K562 (cell line): ENCODE data around the gene SEC11A. TPM values are rescaled to one million over a fixed set of nuclear protein-coding genes. Genes with fewer than 3 reads are reported as not detected.

Experiments used
- DMBX1 ChIP-seq: fragments of 250-450 bp; sonication (Bioruptor Pico); IDR thresholded peaks from 2 replicates; pipeline ENCODE4 v1.8.0; 2022; ENCODE audit warnings: inconsistent platforms, mild to moderate bottlenecking, moderate library complexity, borderline replicate concordance
- GABPB2 ChIP-seq: fragments of 250-450 bp; sonication (Bioruptor Pico); conservative IDR thresholded peaks from 2 replicates; pipeline ENCODE4 v1.5.1; 2021; ENCODE audit warnings: mild to moderate bottlenecking
- GATA2 ChIP-seq: sonication (generic); formaldehyde crosslinking; IDR thresholded peaks from 2 replicates; pipeline ENCODE4 v1.4.0; 2020; ENCODE audit warnings: mild to moderate bottlenecking, missing genetic modification reagents
- MYNN ChIP-seq, 2 experiments: sonication (generic); formaldehyde crosslinking in 1 of 2; IDR thresholded peaks; 2 replicates each; pipeline versions ENCODE4 v1.5.0 to v1.6.1; 2016 to 2020; ENCODE audit warnings: antibody characterized with exemption in 1 of 2, missing genetic modification reagents in 1 of 2
- NFE2 ChIP-seq: IDR thresholded peaks from 2 replicates; pipeline ENCODE4 v1.6.1; 2014; ENCODE audit warnings: antibody characterized with exemption, low read depth
- NR1H2 ChIP-seq: sonication (generic); formaldehyde crosslinking; IDR thresholded peaks from 2 replicates; pipeline ENCODE4 v1.4.0; 2020; ENCODE audit warnings: mild to moderate bottlenecking, missing genetic modification reagents
- PHB2 ChIP-seq: fragments of 450-650 bp; IDR thresholded peaks from 2 replicates; pipeline ENCODE4 v1.6.1; 2017; ENCODE audit warnings: low read depth
- SIX5 ChIP-seq, 2 experiments: IDR thresholded peaks; 2 replicates each; pipeline ENCODE4 v1.6.1; 2011; ENCODE audit warnings: low read length in 2 of 2, borderline replicate concordance in 1 of 2, low read depth in 1 of 2, mild to moderate bottlenecking in 1 of 2, moderate library complexity in 1 of 2; ENCODE audit not compliant: insufficient read depth in 1 of 2
- SUPT5H ChIP-seq: fragments of 450-650 bp; IDR thresholded peaks from 2 replicates; pipeline ENCODE4 v1.6.1; 2016
- TAF15 ChIP-seq: fragments of 200-400 bp; formaldehyde crosslinking; IDR thresholded peaks from 2 replicates; pipeline ENCODE4 v1.6.1; 2017; ENCODE audit warnings: mild to moderate bottlenecking, low read depth, low read length, moderate library complexity
- ZNF583 ChIP-seq: fragments of 250-450 bp; sonication (Bioruptor Pico); IDR thresholded peaks from 2 replicates; pipeline ENCODE4 v1.4.0; 2020
- ZNF79 ChIP-seq: fragments of 250-450 bp; sonication (Bioruptor Pico); IDR thresholded peaks from 2 replicates; pipeline ENCODE4 v1.4.0; 2020; ENCODE audit warnings: low read depth, mild to moderate bottlenecking, moderate library complexity
- polyA plus RNA-seq, 8 experiments: library from polyadenylated mRNA; depleted of rRNA in 4 of 8; stranded (reverse) in 5 of 8; unstranded in 3 of 8; fragments of >200 nt; fragmentation: Nextera tagmentation in 2 of 8; fragmentation: Illumina TruSeq in 1 of 8; extraction: Ambion mirVana in 2 of 8; extraction: Trizol in 1 of 8; gene quantifications; 2 replicates each; pipeline versions ENCODE4 v1.2.1 to v1.2.3, GENCODE V29; 2011 to 2014; ENCODE audit warnings: inconsistent platforms in 1 of 8, missing spikeins in 1 of 8
- total RNA-seq, 7 experiments: library from RNA; depleted of rRNA in 6 of 7; stranded (reverse); fragments of >200 nt in 6 of 7; fragmentation: Illumina TruSeq in 2 of 7; extraction: Trizol in 2 of 7; gene quantifications; 2 replicates each; pipeline versions ENCODE4 v1.2.1 to v1.2.3, GENCODE V29; 2011 to 2021; ENCODE audit warnings: low replicate concordance in 1 of 7
- TF ChIP-seq, protein P1 (sequence below): IDR thresholded peaks from 2 replicates; pipeline ENCODE4 v1.6.1; 2014; ENCODE audit warnings: antibody characterized with exemption
- TF ChIP-seq, protein P2 (sequence below): fragments of 450-650 bp; IDR thresholded peaks from 2 replicates; pipeline ENCODE4 v1.6.1; 2017; ENCODE audit warnings: mild to moderate bottlenecking, moderate library complexity
- TF ChIP-seq, protein P3 (sequence below): fragments of 150-350 bp; IDR thresholded peaks from 2 replicates; pipeline ENCODE4 v1.6.1; 2014; ENCODE audit warnings: low read depth, mild to moderate bottlenecking, low read length, borderline replicate concordance
- TF ChIP-seq, protein P4 (sequence below): fragments of 250-450 bp; sonication (Bioruptor Pico); IDR thresholded peaks from 2 replicates; pipeline ENCODE4 v1.8.0; 2021; ENCODE audit warnings: mild to moderate bottlenecking, moderate library complexity
- TF ChIP-seq, protein P5 (sequence below): IDR thresholded peaks from 2 replicates; pipeline ENCODE4 v1.6.1; 2012; ENCODE audit warnings: low read depth, low read length, improper control_type of control experiment, borderline replicate concordance

SEC11A gene
- total and polyA plus RNA-seq, 9 of the 15 experiments (the other 6 are each of a cell fraction or from before 2014, with no cell fraction given) = 175 to 310 (median 229) TPM

DNA sequence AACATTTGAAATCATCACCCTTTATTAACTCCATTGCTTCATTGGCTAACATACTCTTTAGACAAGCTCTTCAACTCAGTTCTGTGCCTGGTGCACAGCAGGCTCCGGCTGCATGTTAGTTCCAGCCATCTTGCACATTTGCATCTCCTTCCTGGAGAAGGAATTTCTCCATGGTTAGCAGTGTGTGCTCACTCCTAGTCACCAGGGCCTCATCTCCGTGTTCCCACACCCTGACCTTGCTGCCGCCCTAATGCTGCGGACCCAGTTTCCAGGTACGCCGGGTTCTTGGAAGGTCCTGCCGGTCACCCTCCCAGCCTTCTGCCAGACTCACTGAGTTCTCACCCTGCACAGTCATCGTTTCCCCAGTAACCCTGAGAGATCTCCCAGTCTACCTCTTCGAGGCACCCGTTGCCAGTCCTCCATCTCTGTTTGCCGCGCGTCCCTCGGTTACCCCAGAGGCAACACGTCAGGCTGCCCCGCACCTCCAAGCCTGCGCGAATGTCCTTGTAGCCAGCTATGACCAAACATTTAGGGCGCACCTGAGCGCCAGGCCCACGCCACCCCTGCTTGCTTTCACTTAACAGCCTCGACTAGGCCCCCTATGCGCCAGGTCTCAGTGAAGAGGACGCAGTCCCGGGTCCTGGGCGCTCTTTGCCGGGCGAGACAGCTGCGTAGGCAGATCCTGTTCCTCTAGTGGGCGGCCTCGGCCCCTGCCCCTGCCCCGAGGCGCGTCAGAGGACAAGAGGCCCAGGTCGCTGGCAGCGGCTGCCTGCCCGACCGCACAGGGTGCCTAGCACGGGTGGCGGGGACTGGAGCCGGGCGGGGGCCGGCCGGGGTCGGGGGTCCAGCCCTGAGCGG, 31.7 kb upstream of the SEC11A start (continued):
- no peak for TF ChIP-seq NR1H2 (CRISPR knock-in tag)
- peak; percentile 64 for TF ChIP-seq SUPT5H
- no peak for TF ChIP-seq SIX5 (IDR thresholded peaks at IDR 0.05; ENCODE audit: borderline replicate concordance in 1 of 2, insufficient read depth in 1 of 2, low read depth in 1 of 2, low read length in 2 of 2)
- no peak for TF ChIP-seq PHB2
- TF ChIP-seq NFE2 = peak; percentile 65
- no peak for TF ChIP-seq GATA2 (CRISPR knock-in tag)
- TF ChIP-seq, protein P1, sequence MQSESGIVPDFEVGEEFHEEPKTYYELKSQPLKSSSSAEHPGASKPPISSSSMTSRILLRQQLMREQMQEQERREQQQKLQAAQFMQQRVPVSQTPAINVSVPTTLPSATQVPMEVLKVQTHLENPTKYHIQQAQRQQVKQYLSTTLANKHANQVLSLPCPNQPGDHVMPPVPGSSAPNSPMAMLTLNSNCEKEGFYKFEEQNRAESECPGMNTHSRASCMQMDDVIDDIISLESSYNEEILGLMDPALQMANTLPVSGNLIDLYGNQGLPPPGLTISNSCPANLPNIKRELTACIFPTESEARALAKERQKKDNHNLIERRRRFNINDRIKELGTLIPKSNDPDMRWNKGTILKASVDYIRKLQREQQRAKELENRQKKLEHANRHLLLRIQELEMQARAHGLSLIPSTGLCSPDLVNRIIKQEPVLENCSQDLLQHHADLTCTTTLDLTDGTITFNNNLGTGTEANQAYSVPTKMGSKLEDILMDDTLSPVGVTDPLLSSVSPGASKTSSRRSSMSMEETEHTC = no peak
- TF ChIP-seq, protein P2, sequence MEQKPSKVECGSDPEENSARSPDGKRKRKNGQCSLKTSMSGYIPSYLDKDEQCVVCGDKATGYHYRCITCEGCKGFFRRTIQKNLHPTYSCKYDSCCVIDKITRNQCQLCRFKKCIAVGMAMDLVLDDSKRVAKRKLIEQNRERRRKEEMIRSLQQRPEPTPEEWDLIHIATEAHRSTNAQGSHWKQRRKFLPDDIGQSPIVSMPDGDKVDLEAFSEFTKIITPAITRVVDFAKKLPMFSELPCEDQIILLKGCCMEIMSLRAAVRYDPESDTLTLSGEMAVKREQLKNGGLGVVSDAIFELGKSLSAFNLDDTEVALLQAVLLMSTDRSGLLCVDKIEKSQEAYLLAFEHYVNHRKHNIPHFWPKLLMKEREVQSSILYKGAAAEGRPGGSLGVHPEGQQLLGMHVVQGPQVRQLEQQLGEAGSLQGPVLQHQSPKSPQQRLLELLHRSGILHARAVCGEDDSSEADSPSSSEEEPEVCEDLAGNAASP = no peak
- TF ChIP-seq, protein P3, sequence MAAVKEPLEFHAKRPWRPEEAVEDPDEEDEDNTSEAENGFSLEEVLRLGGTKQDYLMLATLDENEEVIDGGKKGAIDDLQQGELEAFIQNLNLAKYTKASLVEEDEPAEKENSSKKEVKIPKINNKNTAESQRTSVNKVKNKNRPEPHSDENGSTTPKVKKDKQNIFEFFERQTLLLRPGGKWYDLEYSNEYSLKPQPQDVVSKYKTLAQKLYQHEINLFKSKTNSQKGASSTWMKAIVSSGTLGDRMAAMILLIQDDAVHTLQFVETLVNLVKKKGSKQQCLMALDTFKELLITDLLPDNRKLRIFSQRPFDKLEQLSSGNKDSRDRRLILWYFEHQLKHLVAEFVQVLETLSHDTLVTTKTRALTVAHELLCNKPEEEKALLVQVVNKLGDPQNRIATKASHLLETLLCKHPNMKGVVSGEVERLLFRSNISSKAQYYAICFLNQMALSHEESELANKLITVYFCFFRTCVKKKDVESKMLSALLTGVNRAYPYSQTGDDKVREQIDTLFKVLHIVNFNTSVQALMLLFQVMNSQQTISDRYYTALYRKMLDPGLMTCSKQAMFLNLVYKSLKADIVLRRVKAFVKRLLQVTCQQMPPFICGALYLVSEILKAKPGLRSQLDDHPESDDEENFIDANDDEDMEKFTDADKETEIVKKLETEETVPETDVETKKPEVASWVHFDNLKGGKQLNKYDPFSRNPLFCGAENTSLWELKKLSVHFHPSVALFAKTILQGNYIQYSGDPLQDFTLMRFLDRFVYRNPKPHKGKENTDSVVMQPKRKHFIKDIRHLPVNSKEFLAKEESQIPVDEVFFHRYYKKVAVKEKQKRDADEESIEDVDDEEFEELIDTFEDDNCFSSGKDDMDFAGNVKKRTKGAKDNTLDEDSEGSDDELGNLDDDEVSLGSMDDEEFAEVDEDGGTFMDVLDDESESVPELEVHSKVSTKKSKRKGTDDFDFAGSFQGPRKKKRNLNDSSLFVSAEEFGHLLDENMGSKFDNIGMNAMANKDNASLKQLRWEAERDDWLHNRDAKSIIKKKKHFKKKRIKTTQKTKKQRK = no peak
- no peak for TF ChIP-seq ZNF79
- TF ChIP-seq, protein P4, sequence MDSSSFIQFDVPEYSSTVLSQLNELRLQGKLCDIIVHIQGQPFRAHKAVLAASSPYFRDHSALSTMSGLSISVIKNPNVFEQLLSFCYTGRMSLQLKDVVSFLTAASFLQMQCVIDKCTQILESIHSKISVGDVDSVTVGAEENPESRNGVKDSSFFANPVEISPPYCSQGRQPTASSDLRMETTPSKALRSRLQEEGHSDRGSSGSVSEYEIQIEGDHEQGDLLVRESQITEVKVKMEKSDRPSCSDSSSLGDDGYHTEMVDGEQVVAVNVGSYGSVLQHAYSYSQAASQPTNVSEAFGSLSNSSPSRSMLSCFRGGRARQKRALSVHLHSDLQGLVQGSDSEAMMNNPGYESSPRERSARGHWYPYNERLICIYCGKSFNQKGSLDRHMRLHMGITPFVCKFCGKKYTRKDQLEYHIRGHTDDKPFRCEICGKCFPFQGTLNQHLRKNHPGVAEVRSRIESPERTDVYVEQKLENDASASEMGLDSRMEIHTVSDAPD (CRISPR knock-in tag) = no peak
- TF ChIP-seq, protein P5, sequence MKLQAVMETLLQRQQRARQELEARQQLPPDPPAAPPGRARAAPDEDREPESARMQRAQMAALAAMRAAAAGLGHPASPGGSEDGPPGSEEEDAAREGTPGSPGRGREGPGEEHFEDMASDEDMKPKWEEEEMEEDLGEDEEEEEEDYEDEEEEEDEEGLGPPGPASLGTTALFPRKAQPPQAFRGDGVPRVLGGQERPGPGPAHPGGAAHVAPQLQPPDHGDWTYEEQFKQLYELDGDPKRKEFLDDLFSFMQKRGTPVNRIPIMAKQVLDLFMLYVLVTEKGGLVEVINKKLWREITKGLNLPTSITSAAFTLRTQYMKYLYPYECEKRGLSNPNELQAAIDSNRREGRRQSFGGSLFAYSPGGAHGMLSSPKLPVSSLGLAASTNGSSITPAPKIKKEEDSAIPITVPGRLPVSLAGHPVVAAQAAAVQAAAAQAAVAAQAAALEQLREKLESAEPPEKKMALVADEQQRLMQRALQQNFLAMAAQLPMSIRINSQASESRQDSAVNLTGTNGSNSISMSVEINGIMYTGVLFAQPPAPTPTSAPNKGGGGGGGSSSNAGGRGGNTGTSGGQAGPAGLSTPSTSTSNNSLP = no peak
- no peak for TF ChIP-seq TAF15
- no peak for TF ChIP-seq DMBX1 (CRISPR knock-in tag)
- TF ChIP-seq MYNN (IDR thresholded peaks at IDR 0.05) = no peak
- no peak for TF ChIP-seq MYNN (CRISPR knock-in tag; IDR thresholded peaks at IDR 0.05)
- no peak for TF ChIP-seq ZNF583 (CRISPR knock-in tag)
- no peak for TF ChIP-seq GABPB2 (CRISPR knock-in tag)
